Measurements from ENCODE around the gene VPS45. TPM values are rescaled to one million over a fixed set of nuclear protein-coding genes. Genes with fewer than 3 reads are reported as not detected.
A peak's percentile ranks its signal among the peaks of the same experiment; 100 is the strongest.

VPS45 gene
- total and polyA plus RNA-seq, 2 of the 13 experiments (the other 11 are each of a cell fraction or from before 2014, with no cell fraction given): 15.2 to 25.2 TPM

GRCh38 chr1:150149271-150150132 lies 81.9 kb downstream of the VPS45 start, which contains the start of gene PLEKHO1 (continued):
- TF ChIP-seq ZNF567 (CRISPR knock-in tag; IDR thresholded peaks at IDR 0.05; ENCODE audit: borderline replicate concordance): no peak
- TF ChIP-seq ADNP (CRISPR knock-in tag; IDR thresholded peaks at IDR 0.05): no peak
- TF ChIP-seq ZFP37 (CRISPR knock-in tag; IDR thresholded peaks at IDR 0.05; ENCODE audit: borderline replicate concordance): no peak
- TF ChIP-seq RFX5 (IDR thresholded peaks at IDR 0.05; ENCODE audit: low read depth, low read length): no peak
- TF ChIP-seq CBFB (CRISPR knock-in tag; IDR thresholded peaks at IDR 0.05): no peak
- TF ChIP-seq ZNF282 (IDR thresholded peaks at IDR 0.05; ENCODE audit: partially characterized antibody): no peak
- TF ChIP-seq CHD4 (IDR thresholded peaks at IDR 0.05; ENCODE audit: borderline replicate concordance, low read length): no peak
- TF ChIP-seq ZNF274 (CRISPR knock-in tag; IDR thresholded peaks at IDR 0.05): no peak
- TF ChIP-seq DZIP1 (CRISPR knock-in tag; IDR thresholded peaks at IDR 0.05): no peak
- no peak for TF ChIP-seq ZBTB43 (CRISPR knock-in tag; conservative IDR thresholded peaks at IDR 0.05)
- TF ChIP-seq ZNF513 (CRISPR knock-in tag; conservative IDR thresholded peaks at IDR 0.05): no peak
- TF ChIP-seq ZNF281 (CRISPR knock-in tag; IDR thresholded peaks at IDR 0.05; ENCODE audit: borderline replicate concordance): no peak
- no peak for TF ChIP-seq GTF2F1 (IDR thresholded peaks at IDR 0.05; ENCODE audit: low read length)
- TF ChIP-seq, protein P1, sequence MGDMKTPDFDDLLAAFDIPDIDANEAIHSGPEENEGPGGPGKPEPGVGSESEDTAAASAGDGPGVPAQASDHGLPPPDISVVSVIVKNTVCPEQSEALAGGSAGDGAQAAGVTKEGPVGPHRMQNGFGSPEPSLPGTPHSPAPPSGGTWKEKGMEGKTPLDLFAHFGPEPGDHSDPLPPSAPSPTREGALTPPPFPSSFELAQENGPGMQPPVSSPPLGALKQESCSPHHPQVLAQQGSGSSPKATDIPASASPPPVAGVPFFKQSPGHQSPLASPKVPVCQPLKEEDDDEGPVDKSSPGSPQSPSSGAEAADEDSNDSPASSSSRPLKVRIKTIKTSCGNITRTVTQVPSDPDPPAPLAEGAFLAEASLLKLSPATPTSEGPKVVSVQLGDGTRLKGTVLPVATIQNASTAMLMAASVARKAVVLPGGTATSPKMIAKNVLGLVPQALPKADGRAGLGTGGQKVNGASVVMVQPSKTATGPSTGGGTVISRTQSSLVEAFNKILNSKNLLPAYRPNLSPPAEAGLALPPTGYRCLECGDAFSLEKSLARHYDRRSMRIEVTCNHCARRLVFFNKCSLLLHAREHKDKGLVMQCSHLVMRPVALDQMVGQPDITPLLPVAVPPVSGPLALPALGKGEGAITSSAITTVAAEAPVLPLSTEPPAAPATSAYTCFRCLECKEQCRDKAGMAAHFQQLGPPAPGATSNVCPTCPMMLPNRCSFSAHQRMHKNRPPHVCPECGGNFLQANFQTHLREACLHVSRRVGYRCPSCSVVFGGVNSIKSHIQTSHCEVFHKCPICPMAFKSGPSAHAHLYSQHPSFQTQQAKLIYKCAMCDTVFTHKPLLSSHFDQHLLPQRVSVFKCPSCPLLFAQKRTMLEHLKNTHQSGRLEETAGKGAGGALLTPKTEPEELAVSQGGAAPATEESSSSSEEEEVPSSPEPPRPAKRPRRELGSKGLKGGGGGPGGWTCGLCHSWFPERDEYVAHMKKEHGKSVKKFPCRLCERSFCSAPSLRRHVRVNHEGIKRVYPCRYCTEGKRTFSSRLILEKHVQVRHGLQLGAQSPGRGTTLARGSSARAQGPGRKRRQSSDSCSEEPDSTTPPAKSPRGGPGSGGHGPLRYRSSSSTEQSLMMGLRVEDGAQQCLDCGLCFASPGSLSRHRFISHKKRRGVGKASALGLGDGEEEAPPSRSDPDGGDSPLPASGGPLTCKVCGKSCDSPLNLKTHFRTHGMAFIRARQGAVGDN (CRISPR knock-in tag; IDR thresholded peaks at IDR 0.05): peak; percentile 64
- TF ChIP-seq REXO4 (CRISPR knock-in tag; IDR thresholded peaks at IDR 0.05; ENCODE audit: borderline replicate concordance): no peak
- TF ChIP-seq THYN1 (CRISPR knock-in tag; IDR thresholded peaks at IDR 0.05; ENCODE audit: borderline replicate concordance, low read depth): no peak

Data from HepG2 (cell line).